Neural cell (in vitro differentiated cells): ENCODE measurements around the gene STAC. TPM values are rescaled to one million over a fixed set of nuclear protein-coding genes. Genes with fewer than 3 reads are reported as not detected.

Source experiments
- H2AFZ ChIP-seq: fragments of 200-600, 300-800 bp; sonication (generic), shearing (Covaris generic); 2 replicates; pipeline ENCODE4 v1.6.0; 2014; ENCODE audit warnings: low read depth, mild to moderate bottlenecking, antibody characterized with exemption, low read length, moderate library complexity
- H3F3A ChIP-seq: fragments of 200-600 bp; shearing (Covaris generic); 2 replicates; pipeline ENCODE4 v1.6.1; 2016; ENCODE audit warnings: mild to moderate bottlenecking, moderate library complexity, mixed read lengths, antibody characterized with exemption, low read length; ENCODE audit not compliant: insufficient read depth, poor library complexity, severe bottlenecking
- H3K27ac ChIP-seq: fragments of 200-600, 300-800 bp; sonication (generic), shearing (Covaris generic); 2 replicates; pipeline ENCODE4 v1.5.1; 2014; ENCODE audit warnings: mild to moderate bottlenecking, low read length, moderate library complexity
- H3K27me3 ChIP-seq: fragments of 300-800, 200-600 bp; sonication (generic), shearing (Covaris generic); 2 replicates; pipeline ENCODE4 v1.6.0; 2014; ENCODE audit warnings: mild to moderate bottlenecking, low read depth, low read length, moderate library complexity; ENCODE audit not compliant: insufficient read depth
- H3K36me3 ChIP-seq: fragments of 300-800, 200-600 bp; sonication (generic), shearing (Covaris generic); 2 replicates; pipeline ENCODE4 v1.5.1; 2014; ENCODE audit warnings: mild to moderate bottlenecking, antibody characterized with exemption, low read length, moderate library complexity; ENCODE audit not compliant: insufficient read depth
- H3K4me2 ChIP-seq: fragments of 300-800, 200-600 bp; sonication (generic), shearing (Covaris generic); 2 replicates; pipeline ENCODE4 v1.6.0; 2014; ENCODE audit warnings: mild to moderate bottlenecking, low read length
- H3K4me3 ChIP-seq: fragments of 300-800, 200-600 bp; sonication (generic), shearing (Covaris generic); 2 replicates; pipeline ENCODE4 v1.5.1; 2014; ENCODE audit warnings: mild to moderate bottlenecking, low read length, moderate library complexity
- H3K79me2 ChIP-seq: fragments of 200-600 bp; shearing (Covaris generic); replicated peaks from 2 replicates; pipeline ENCODE4 v1.6.0; 2014; ENCODE audit warnings: mild to moderate bottlenecking, low read length, moderate library complexity; ENCODE audit not compliant: insufficient read depth
- H3K9ac ChIP-seq: fragments of 300-800, 200-600 bp; sonication (generic), shearing (Covaris generic); 2 replicates; pipeline ENCODE4 v1.6.1; 2016; ENCODE audit warnings: mild to moderate bottlenecking, low read length, mixed read lengths
- H3K9me2 ChIP-seq: fragments of 200-600 bp; shearing (Covaris generic); 2 replicates; pipeline ENCODE4 v1.6.1; 2016; ENCODE audit warnings: mild to moderate bottlenecking, low read length, mixed read lengths; ENCODE audit not compliant: insufficient read depth
- H3K9me3 ChIP-seq: fragments of 200-600, 300-800 bp; sonication (generic), shearing (Covaris generic); 2 replicates; pipeline ENCODE4 v1.6.1; 2016; ENCODE audit warnings: mild to moderate bottlenecking, mixed run types, low read length, moderate library complexity, mixed read lengths
- H4K20me1 ChIP-seq: fragments of 200-600 bp; shearing (Covaris generic); 2 replicates; pipeline ENCODE4 v1.6.1; 2016; ENCODE audit warnings: mild to moderate bottlenecking, mixed run types; ENCODE audit not compliant: insufficient read depth
- EP300 ChIP-seq: fragments of 450-650 bp; conservative IDR thresholded peaks from 2 replicates; pipeline ENCODE4 v1.6.1; 2014; ENCODE audit warnings: antibody characterized with exemption, mild to moderate bottlenecking, moderate library complexity; ENCODE audit not compliant: poor library complexity, severe bottlenecking
- EZH2 ChIP-seq: fragments of 200-600, 300-800 bp; shearing (Covaris generic), sonication (generic); IDR thresholded peaks from 2 replicates; pipeline ENCODE4 v1.6.1; 2014; ENCODE audit warnings: antibody characterized with exemption, low read length, borderline replicate concordance, mild to moderate bottlenecking; ENCODE audit not compliant: insufficient read depth, poor library complexity, severe bottlenecking
- MXI1 ChIP-seq: fragments of 450-650 bp; conservative IDR thresholded peaks from 2 replicates; pipeline ENCODE4 v1.6.1; 2014; ENCODE audit warnings: antibody characterized with exemption, mild to moderate bottlenecking; ENCODE audit not compliant: poor library complexity, severe bottlenecking
- POLR2AphosphoS5 ChIP-seq: IDR thresholded peaks from 2 replicates; pipeline ENCODE4 v1.6.1; 2012
- RAD21 ChIP-seq: fragments of 450-650 bp; conservative IDR thresholded peaks from 2 replicates; pipeline ENCODE4 v1.6.1; 2014; ENCODE audit warnings: antibody characterized with exemption, mild to moderate bottlenecking, moderate library complexity
- SMC3 ChIP-seq: fragments of 450-650 bp; conservative IDR thresholded peaks from 2 replicates; pipeline ENCODE4 v1.6.1; 2014; ENCODE audit warnings: antibody characterized with exemption, mild to moderate bottlenecking, moderate library complexity; ENCODE audit not compliant: poor library complexity
- TAF1 ChIP-seq: IDR thresholded peaks from 2 replicates; pipeline ENCODE4 v1.6.1; 2012; ENCODE audit warnings: low read depth
- polyA plus RNA-seq: library from polyadenylated mRNA; depleted of rRNA; stranded (reverse); fragments of >200 nt; gene quantifications from 2 replicates; pipeline ENCODE4 v1.2.3, GENCODE V29; 2014
- TF ChIP-seq, protein P1 (sequence below): IDR thresholded peaks from 2 replicates; pipeline ENCODE4 v1.6.1; 2012; ENCODE audit warnings: borderline replicate concordance
- TF ChIP-seq, protein P2 (sequence below): fragments of 450-650 bp; IDR thresholded peaks from 2 replicates; pipeline ENCODE4 v1.5.1; 2014; ENCODE audit warnings: antibody characterized with exemption, mild to moderate bottlenecking, moderate library complexity; ENCODE audit not compliant: poor library complexity, severe bottlenecking

STAC gene
- polyA plus RNA-seq, 1 donor from 2014 or later: 4.5 TPM

DNA sequence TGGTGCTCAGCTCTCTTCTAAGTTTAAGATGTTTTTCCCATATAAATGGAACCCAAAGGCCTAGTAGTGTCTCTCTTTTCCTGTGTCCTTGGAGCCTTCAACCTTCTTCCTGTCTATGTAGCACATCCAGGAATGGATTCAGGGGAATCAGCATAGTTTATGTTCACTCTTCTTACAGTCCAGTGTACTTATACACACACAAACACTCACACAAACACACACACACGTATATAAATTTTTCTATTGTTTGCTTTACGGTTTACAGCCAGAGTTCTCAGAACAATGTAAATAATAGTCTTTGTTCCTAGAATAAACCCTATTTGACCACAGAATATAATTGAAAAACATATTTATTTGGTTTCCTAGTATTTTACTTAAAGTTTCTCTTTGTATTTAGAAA, 36.9 kb downstream of the STAC start:
- H2AFZ ChIP-seq: no peak overlapping the region
- no peak overlapping the region for H3K4me3 ChIP-seq

DNA sequence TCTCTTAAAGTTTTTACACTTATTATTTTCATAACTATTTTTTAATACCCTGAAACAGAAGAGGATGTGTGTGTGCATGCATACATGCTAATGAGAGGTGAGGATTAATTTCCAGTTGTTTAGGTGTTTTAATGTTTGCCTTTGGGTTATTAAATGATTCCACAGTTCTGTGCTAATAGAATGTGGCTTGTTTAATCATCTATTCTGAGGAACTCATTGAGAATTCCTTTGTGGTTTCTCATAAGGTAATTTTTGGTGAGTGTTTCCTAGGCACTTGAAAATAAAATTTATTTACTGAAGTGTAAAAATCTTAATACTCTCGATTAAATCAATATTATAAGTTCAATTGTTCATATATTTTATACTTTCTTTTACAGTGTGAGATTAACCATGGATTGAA, 38.0 kb downstream of the STAC start:
- Histone ChIP-seq H2AFZ (no peak overlapping the region), H3K4me3 (no peak overlapping the region), H3K4me2 (no peak overlapping the region), H3K79me2 (no peaks in the 10 kb centered on the region), H3F3A (no peaks in the 10 kb centered on the region), H3K27ac (no peak overlapping the region), H4K20me1 (no peaks in the 10 kb centered on the region), H3K27me3 (no peaks in the 10 kb centered on the region), H3K9ac (no peak overlapping the region), H3K36me3 (no peaks in the 10 kb centered on the region), H3K9me2 (no peaks in the 10 kb centered on the region), H3K9me3 (no peaks in the 10 kb centered on the region)
- TF ChIP-seq, protein P1, sequence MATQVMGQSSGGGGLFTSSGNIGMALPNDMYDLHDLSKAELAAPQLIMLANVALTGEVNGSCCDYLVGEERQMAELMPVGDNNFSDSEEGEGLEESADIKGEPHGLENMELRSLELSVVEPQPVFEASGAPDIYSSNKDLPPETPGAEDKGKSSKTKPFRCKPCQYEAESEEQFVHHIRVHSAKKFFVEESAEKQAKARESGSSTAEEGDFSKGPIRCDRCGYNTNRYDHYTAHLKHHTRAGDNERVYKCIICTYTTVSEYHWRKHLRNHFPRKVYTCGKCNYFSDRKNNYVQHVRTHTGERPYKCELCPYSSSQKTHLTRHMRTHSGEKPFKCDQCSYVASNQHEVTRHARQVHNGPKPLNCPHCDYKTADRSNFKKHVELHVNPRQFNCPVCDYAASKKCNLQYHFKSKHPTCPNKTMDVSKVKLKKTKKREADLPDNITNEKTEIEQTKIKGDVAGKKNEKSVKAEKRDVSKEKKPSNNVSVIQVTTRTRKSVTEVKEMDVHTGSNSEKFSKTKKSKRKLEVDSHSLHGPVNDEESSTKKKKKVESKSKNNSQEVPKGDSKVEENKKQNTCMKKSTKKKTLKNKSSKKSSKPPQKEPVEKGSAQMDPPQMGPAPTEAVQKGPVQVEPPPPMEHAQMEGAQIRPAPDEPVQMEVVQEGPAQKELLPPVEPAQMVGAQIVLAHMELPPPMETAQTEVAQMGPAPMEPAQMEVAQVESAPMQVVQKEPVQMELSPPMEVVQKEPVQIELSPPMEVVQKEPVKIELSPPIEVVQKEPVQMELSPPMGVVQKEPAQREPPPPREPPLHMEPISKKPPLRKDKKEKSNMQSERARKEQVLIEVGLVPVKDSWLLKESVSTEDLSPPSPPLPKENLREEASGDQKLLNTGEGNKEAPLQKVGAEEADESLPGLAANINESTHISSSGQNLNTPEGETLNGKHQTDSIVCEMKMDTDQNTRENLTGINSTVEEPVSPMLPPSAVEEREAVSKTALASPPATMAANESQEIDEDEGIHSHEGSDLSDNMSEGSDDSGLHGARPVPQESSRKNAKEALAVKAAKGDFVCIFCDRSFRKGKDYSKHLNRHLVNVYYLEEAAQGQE: no peak
- TF ChIP-seq RAD21 (no peak), TAF1 (no peak), MXI1 (no peak), EZH2 (no peak), SMC3 (no peak), EP300 (no peak), POLR2AphosphoS5 (no peak)
- TF ChIP-seq, protein P2, sequence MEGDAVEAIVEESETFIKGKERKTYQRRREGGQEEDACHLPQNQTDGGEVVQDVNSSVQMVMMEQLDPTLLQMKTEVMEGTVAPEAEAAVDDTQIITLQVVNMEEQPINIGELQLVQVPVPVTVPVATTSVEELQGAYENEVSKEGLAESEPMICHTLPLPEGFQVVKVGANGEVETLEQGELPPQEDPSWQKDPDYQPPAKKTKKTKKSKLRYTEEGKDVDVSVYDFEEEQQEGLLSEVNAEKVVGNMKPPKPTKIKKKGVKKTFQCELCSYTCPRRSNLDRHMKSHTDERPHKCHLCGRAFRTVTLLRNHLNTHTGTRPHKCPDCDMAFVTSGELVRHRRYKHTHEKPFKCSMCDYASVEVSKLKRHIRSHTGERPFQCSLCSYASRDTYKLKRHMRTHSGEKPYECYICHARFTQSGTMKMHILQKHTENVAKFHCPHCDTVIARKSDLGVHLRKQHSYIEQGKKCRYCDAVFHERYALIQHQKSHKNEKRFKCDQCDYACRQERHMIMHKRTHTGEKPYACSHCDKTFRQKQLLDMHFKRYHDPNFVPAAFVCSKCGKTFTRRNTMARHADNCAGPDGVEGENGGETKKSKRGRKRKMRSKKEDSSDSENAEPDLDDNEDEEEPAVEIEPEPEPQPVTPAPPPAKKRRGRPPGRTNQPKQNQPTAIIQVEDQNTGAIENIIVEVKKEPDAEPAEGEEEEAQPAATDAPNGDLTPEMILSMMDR: no peak

More for the DNA sequence above, 36.9 kb downstream of the STAC start:
- Histone ChIP-seq H3K27ac (no peak overlapping the region), H3K9me3 (no peaks in the 10 kb centered on the region), H3K36me3 (no peaks in the 10 kb centered on the region), H4K20me1 (no peaks in the 10 kb centered on the region), H3K4me2 (no peak overlapping the region), H3F3A (no peaks in the 10 kb centered on the region), H3K9ac (no peak overlapping the region), H3K79me2 (no peaks in the 10 kb centered on the region), H3K27me3 (no peaks in the 10 kb centered on the region), H3K9me2 (no peaks in the 10 kb centered on the region)
- TF ChIP-seq MXI1 (no peak), RAD21 (no peak)
- TF ChIP-seq, protein P1: no peak
- TF ChIP-seq, protein P2: no peak
